Endothelial cell (in vitro differentiated cells): ENCODE measurements around the gene VCL. TPM values are rescaled to one million over a fixed set of nuclear protein-coding genes. Genes with fewer than 3 reads are reported as not detected.
"Not testable (repeated sequence)": the region's sequence is repeated elsewhere in the genome, so short reads cannot be mapped to it uniquely, and the experiment has no call there.

ENCODE experiments used
- DNase-seq: peaks from one replicate; pipeline ENCODE4 v3.0.0; 2021; ENCODE audit warnings: low spot score
- H3K27ac Mint-ChIP-seq: one replicate; pipeline ENCODE4 v1.8.0; 2021; ENCODE audit warnings: mixed read lengths, inconsistent platforms; ENCODE audit not compliant: unreplicated experiment
- H3K27me3 Mint-ChIP-seq: one replicate; pipeline ENCODE4 v1.8.0; 2021; ENCODE audit warnings: mild to moderate bottlenecking, moderate library complexity, mixed read lengths, inconsistent platforms; ENCODE audit not compliant: unreplicated experiment
- H3K36me3 Mint-ChIP-seq: one replicate; pipeline ENCODE4 v1.8.0; 2021; ENCODE audit warnings: mild to moderate bottlenecking, low read depth, mixed read lengths, inconsistent platforms; ENCODE audit not compliant: unreplicated experiment
- H3K4me1 Mint-ChIP-seq: one replicate; pipeline ENCODE4 v1.8.0; 2021; ENCODE audit warnings: mild to moderate bottlenecking, mixed read lengths, inconsistent platforms; ENCODE audit not compliant: unreplicated experiment
- H3K4me3 Mint-ChIP-seq: one replicate; pipeline ENCODE4 v1.8.0; 2021; ENCODE audit warnings: mild to moderate bottlenecking, mixed read lengths, inconsistent platforms; ENCODE audit not compliant: unreplicated experiment
- H3K9me3 Mint-ChIP-seq: one replicate; pipeline ENCODE4 v1.8.0; 2021; ENCODE audit warnings: mixed read lengths, inconsistent platforms; ENCODE audit not compliant: unreplicated experiment
- CTCF ChIP-seq: fragments of 200-600 bp; sonication (generic); IDR thresholded peaks from one replicate; pipeline ENCODE4 v1.5.0; 2021; ENCODE audit warnings: antibody characterized with exemption; ENCODE audit not compliant: unreplicated experiment
- total RNA-seq: library from RNA; stranded (reverse); fragmentation: NEBNext Ultra II Directional; extraction: Animal tissue kit (Norgen Biotek cat#: 25700); gene quantifications from one replicate; pipeline ENCODE4 v1.2.1, GENCODE V29; 2021; ENCODE audit not compliant: unreplicated experiment

Gene VCL
- total RNA-seq, 1 donor from 2014 or later = 200 TPM

- no peak overlapping the region for H3K27ac Mint-ChIP-seq
- H3K9me3 Mint-ChIP-seq = no peaks in the 10 kb centered on the region
- no peak for DNase-seq
- TF ChIP-seq CTCF = no peak
- H3K27me3 Mint-ChIP-seq = no peaks in the 10 kb centered on the region
- H3K4me1 Mint-ChIP-seq = peaks cover 33% of the 10 kb centered on the region
- no peaks in the 10 kb centered on the region for H3K36me3 Mint-ChIP-seq
- H3K4me3 Mint-ChIP-seq = no peak overlapping the region
Measured at GRCh38 chr10:74011017-74011416, 13.1 kb downstream of the VCL start.

- H3K36me3 Mint-ChIP-seq = peaks cover 4% of the 10 kb centered on the region
- no peaks in the 10 kb centered on the region for H3K27me3 Mint-ChIP-seq
- no peaks in the 10 kb centered on the region for H3K9me3 Mint-ChIP-seq
- H3K4me3 Mint-ChIP-seq = no peak overlapping the region
- peaks cover 36% of the 10 kb centered on the region for H3K4me1 Mint-ChIP-seq
- DNase-seq = no peak
- no peak for TF ChIP-seq CTCF
- H3K27ac Mint-ChIP-seq = no peak overlapping the region
Measured at GRCh38 chr10:74011770-74012169, 13.9 kb downstream of the VCL start.

GRCh38 chr10:74012480-74012879 is 14.6 kb downstream of the VCL start:
- Mint-ChIP-seq H3K27ac (peak overlapping the region; percentile 13), H3K27me3 (no peaks in the 10 kb centered on the region), H3K4me1 (peaks cover 36% of the 10 kb centered on the region), H3K4me3 (no peak overlapping the region), H3K36me3 (peaks cover 4% of the 10 kb centered on the region), H3K9me3 (no peaks in the 10 kb centered on the region)
- no peak for TF ChIP-seq CTCF
- no peak for DNase-seq

GRCh38 chr10:74013004-74013403 is 15.1 kb downstream of the VCL start:
- H3K27ac Mint-ChIP-seq = peak overlapping the region; percentile 13
- H3K9me3 Mint-ChIP-seq = no peaks in the 10 kb centered on the region
- H3K36me3 Mint-ChIP-seq = peaks cover 4% of the 10 kb centered on the region

GRCh38 chr10:74014574-74014973 is 16.7 kb downstream of the VCL start:
- H3K4me3 Mint-ChIP-seq, DNase-seq, H3K9me3 Mint-ChIP-seq, H3K36me3 Mint-ChIP-seq, H3K27ac Mint-ChIP-seq, H3K27me3 Mint-ChIP-seq: not testable (repeated sequence)
- peaks cover 32% of the 10 kb centered on the region for H3K4me1 Mint-ChIP-seq

More at GRCh38 chr10:74013004-74013403, 15.1 kb downstream of the VCL start:
- Mint-ChIP-seq H3K27me3 (no peaks in the 10 kb centered on the region), H3K4me1 (peaks cover 36% of the 10 kb centered on the region), H3K4me3 (no peak overlapping the region)
- TF ChIP-seq CTCF = no peak
- DNase-seq = no peak

- Mint-ChIP-seq H3K4me1 (peaks cover 15% of the 10 kb centered on the region), H3K9me3 (no peaks in the 10 kb centered on the region), H3K4me3 (no peak overlapping the region), H3K27ac (peak overlapping the region; percentile 72), H3K27me3 (no peaks in the 10 kb centered on the region), H3K36me3 (peaks cover 7% of the 10 kb centered on the region)
- no peak for TF ChIP-seq CTCF
- DNase-seq = no peak
Measured at GRCh38 chr10:74018241-74018640, 20.3 kb downstream of the VCL start.
